HEK293 (cell line): ENCODE measurements around the gene ELL2.

ENCODE experiments used
- INSM2 ChIP-seq: fragments of 450-650 bp; formaldehyde crosslinking; IDR thresholded peaks from 2 replicates; pipeline ENCODE4 v1.5.1; 2016; ENCODE audit warnings: missing biosample characterization, missing genetic modification characterization
- REST ChIP-seq: fragments of 450-650 bp; formaldehyde crosslinking; IDR thresholded peaks from 2 replicates; pipeline ENCODE4 v1.5.1; 2016; ENCODE audit warnings: missing biosample characterization, missing genetic modification characterization
- ZFP3 ChIP-seq: fragments of 450-650 bp; formaldehyde crosslinking; IDR thresholded peaks from 2 replicates; pipeline ENCODE4 v1.5.1; 2016; ENCODE audit warnings: low read depth, missing biosample characterization, missing genetic modification characterization
- ZFP69B ChIP-seq: fragments of 450-650 bp; formaldehyde crosslinking; IDR thresholded peaks from 2 replicates; pipeline ENCODE4 v1.5.1; 2016; ENCODE audit warnings: missing biosample characterization, missing genetic modification characterization
- ZNF211 ChIP-seq: fragments of 450-650 bp; formaldehyde crosslinking; IDR thresholded peaks from 2 replicates; pipeline ENCODE4 v1.5.1; 2016; ENCODE audit warnings: low read depth, missing biosample characterization, missing genetic modification characterization
- ZNF747 ChIP-seq: fragments of 450-650 bp; formaldehyde crosslinking; IDR thresholded peaks from 2 replicates; pipeline ENCODE4 v1.5.1; 2016; ENCODE audit warnings: missing biosample characterization, missing genetic modification characterization
- ZNF830 ChIP-seq: fragments of 450-650 bp; IDR thresholded peaks from 2 replicates; pipeline ENCODE4 v1.5.0; 2018; ENCODE audit warnings: missing biosample characterization, missing genetic modification characterization, low read depth, mild to moderate bottlenecking, moderate library complexity
- TF ChIP-seq, protein P1 (sequence below): fragments of 450-650 bp; formaldehyde crosslinking; IDR thresholded peaks from 2 replicates; pipeline ENCODE4 v1.5.1; 2016; ENCODE audit warnings: missing biosample characterization, missing genetic modification characterization

GRCh38 chr5:95871146-95871806 is 90.4 kb downstream of the ELL2 start:
- TF ChIP-seq ZNF211 = no peak
- TF ChIP-seq, protein P1, sequence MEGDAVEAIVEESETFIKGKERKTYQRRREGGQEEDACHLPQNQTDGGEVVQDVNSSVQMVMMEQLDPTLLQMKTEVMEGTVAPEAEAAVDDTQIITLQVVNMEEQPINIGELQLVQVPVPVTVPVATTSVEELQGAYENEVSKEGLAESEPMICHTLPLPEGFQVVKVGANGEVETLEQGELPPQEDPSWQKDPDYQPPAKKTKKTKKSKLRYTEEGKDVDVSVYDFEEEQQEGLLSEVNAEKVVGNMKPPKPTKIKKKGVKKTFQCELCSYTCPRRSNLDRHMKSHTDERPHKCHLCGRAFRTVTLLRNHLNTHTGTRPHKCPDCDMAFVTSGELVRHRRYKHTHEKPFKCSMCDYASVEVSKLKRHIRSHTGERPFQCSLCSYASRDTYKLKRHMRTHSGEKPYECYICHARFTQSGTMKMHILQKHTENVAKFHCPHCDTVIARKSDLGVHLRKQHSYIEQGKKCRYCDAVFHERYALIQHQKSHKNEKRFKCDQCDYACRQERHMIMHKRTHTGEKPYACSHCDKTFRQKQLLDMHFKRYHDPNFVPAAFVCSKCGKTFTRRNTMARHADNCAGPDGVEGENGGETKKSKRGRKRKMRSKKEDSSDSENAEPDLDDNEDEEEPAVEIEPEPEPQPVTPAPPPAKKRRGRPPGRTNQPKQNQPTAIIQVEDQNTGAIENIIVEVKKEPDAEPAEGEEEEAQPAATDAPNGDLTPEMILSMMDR = no peak
- no peak for TF ChIP-seq ZNF747
- TF ChIP-seq INSM2 (tag by site-specific recombination) = no peak
- no peak for TF ChIP-seq REST (tag by site-specific recombination)
- TF ChIP-seq ZFP3 = no peak
- TF ChIP-seq ZFP69B (tag by site-specific recombination) = no peak
- no peak for TF ChIP-seq ZNF830 (tag by site-specific recombination)
